SK-N-SH (cell line): Measurements from ENCODE around the gene TRPV5. TPM values are rescaled to one million over a fixed set of nuclear protein-coding genes. Genes with fewer than 3 reads are reported as not detected.

ENCODE experiments used
- CTCF ChIA-PET: fragments of 300-600, 350-600 bp; formaldehyde crosslinking; extraction: SDS; loops from one replicate; lab custom pipeline; 2021; lab: Yijun Ruan, JAX
- POLR2A ChIA-PET: fragments of 350-600 bp; sonication (Branson Sonifier 250); formaldehyde crosslinking; extraction: SDS; loops from one replicate; lab custom pipeline; 2020; ENCODE audit warnings: antibody characterized with exemption, inconsistent platforms; lab: Yijun Ruan, JAX
- DNase-seq: peaks from one replicate; pipeline ENCODE4 v3.0.0; 2012
- H2AFZ ChIP-seq: fragments of 200-600 bp; sonication (generic); 2 replicates; pipeline ENCODE4 v1.8.1; 2016; ENCODE audit warnings: antibody characterized with exemption, mild to moderate bottlenecking, low read depth
- H3F3A ChIP-seq: fragments of 200-600 bp; sonication (generic); replicated peaks from 2 replicates; pipeline ENCODE3; 2016; ENCODE audit warnings: antibody characterized with exemption, mild to moderate bottlenecking; ENCODE audit not compliant: insufficient read depth
- H3K27ac ChIP-seq, 2 experiments: fragments of 200-500 bp in 1 of 2; fragments of 200-600 bp in 1 of 2; sonication (Bioruptor generic) in 1 of 2; sonication (generic), shearing (Covaris generic) in 1 of 2; 2 replicates each; pipeline versions ENCODE4 v1.5.1 to v1.6.1; 2014 to 2016; ENCODE audit warnings: low read depth in 2 of 2, inconsistent platforms in 1 of 2, low read length in 1 of 2, mild to moderate bottlenecking in 1 of 2, mixed read lengths in 1 of 2
- H3K27me3 ChIP-seq: fragments of 200-600 bp; sonication (generic), shearing (Covaris generic); 2 replicates; pipeline ENCODE4 v1.6.1; 2016; ENCODE audit warnings: mixed run types; ENCODE audit not compliant: insufficient read depth
- H3K36me3 ChIP-seq, 2 experiments: fragments of 200-500 bp in 1 of 2; fragments of 200-600 bp in 1 of 2; sonication (Bioruptor generic) in 1 of 2; sonication (generic) in 1 of 2; replicated peaks in 1 of 2; 2 replicates each; pipeline versions ENCODE3 to v1.5.1; 2014 to 2016; ENCODE audit warnings: low read length in 1 of 2, mild to moderate bottlenecking in 1 of 2; ENCODE audit not compliant: insufficient read depth in 2 of 2, control insufficient read depth in 1 of 2
- H3K4me1 ChIP-seq, 2 experiments: fragments of 200-500 bp in 1 of 2; fragments of 200-600 bp in 1 of 2; sonication (Bioruptor generic) in 1 of 2; sonication (generic), shearing (Covaris generic) in 1 of 2; 2 replicates each; pipeline versions ENCODE4 v1.5.1 to v1.6.1; 2014 to 2016; ENCODE audit warnings: low read depth in 1 of 2, low read length in 1 of 2, mixed run types in 1 of 2; ENCODE audit not compliant: insufficient read depth in 2 of 2, control insufficient read depth in 1 of 2
- H3K4me2 ChIP-seq: fragments of 200-600 bp; sonication (generic), shearing (Covaris generic); 2 replicates; pipeline ENCODE4 v1.6.1; 2017; ENCODE audit warnings: mixed run types
- H3K4me3 ChIP-seq, 2 experiments: fragments of 200-500 bp in 1 of 2; fragments of 200-600 bp in 1 of 2; sonication (Bioruptor generic) in 1 of 2; sonication (generic), shearing (Covaris generic) in 1 of 2; 2 replicates each; pipeline versions ENCODE4 v1.5.1 to v1.8.1; 2014 to 2016; ENCODE audit warnings: low read depth in 2 of 2, inconsistent platforms in 1 of 2, low read length in 1 of 2, mild to moderate bottlenecking in 1 of 2, mixed read lengths in 1 of 2, moderate library complexity in 1 of 2
- H3K79me2 ChIP-seq: fragments of 200-600 bp; sonication (generic); 2 replicates; pipeline ENCODE4 v1.8.1; 2017; ENCODE audit warnings: mild to moderate bottlenecking; ENCODE audit not compliant: insufficient read depth
- H3K9ac ChIP-seq: fragments of 200-600 bp; sonication (generic); 2 replicates; pipeline ENCODE4 v1.6.1; 2017; ENCODE audit warnings: mixed run types
- H3K9me2 ChIP-seq: fragments of 200-600 bp; sonication (generic); 2 replicates; pipeline ENCODE4 v1.6.1; 2017; ENCODE audit warnings: mixed run types
- H3K9me3 ChIP-seq: fragments of 200-600 bp; sonication (generic); 2 replicates; pipeline ENCODE4 v1.6.1; 2017; ENCODE audit warnings: mixed run types, mild to moderate bottlenecking, moderate library complexity
- H4K20me1 ChIP-seq: fragments of 200-600 bp; sonication (generic); 2 replicates; pipeline ENCODE4 v1.6.1; 2017; ENCODE audit warnings: mild to moderate bottlenecking, mixed run types; ENCODE audit not compliant: insufficient read depth
- CHD2 ChIP-seq: fragments of 150-350 bp; IDR thresholded peaks from 2 replicates; pipeline ENCODE4 v1.6.1; 2018; ENCODE audit warnings: low read length; ENCODE audit not compliant: partially characterized antibody
- ELF1 ChIP-seq: IDR thresholded peaks from 2 replicates; pipeline ENCODE4 v1.4.0; 2012
- EP300 ChIP-seq, 2 experiments: IDR thresholded peaks; 2 replicates each; pipeline versions ENCODE4 v1.4.0 to v1.6.1; 2012; ENCODE audit warnings: borderline replicate concordance in 1 of 2, low read depth in 1 of 2, low read length in 1 of 2
- EZH2phosphoT487 ChIP-seq: fragments of 200-600 bp; sonication (generic); IDR thresholded peaks from 2 replicates; pipeline ENCODE4 v1.6.1; 2017; ENCODE audit warnings: low read depth, mixed run types, mild to moderate bottlenecking, antibody characterized with exemption, moderate library complexity, borderline replicate concordance
- FOXJ3 ChIP-seq: sonication (generic); formaldehyde crosslinking; IDR thresholded peaks from 2 replicates; pipeline ENCODE4 v1.5.1; 2020; ENCODE audit warnings: mild to moderate bottlenecking, missing genetic modification reagents
- FOXM1 ChIP-seq: IDR thresholded peaks from 2 replicates; pipeline ENCODE4 v1.4.0; 2012; ENCODE audit warnings: low read depth, mild to moderate bottlenecking
- GATA2 ChIP-seq: sonication (generic); formaldehyde crosslinking; IDR thresholded peaks from 2 replicates; pipeline ENCODE4 v1.5.0; 2020; ENCODE audit warnings: mild to moderate bottlenecking, missing genetic modification reagents
- JUND ChIP-seq: IDR thresholded peaks from 2 replicates; pipeline ENCODE4 v1.4.0; 2012
- MEF2A ChIP-seq: IDR thresholded peaks from 2 replicates; pipeline ENCODE4 v1.4.0; 2012; ENCODE audit warnings: low read depth, borderline replicate concordance
- NFIC ChIP-seq: IDR thresholded peaks from 2 replicates; pipeline ENCODE4 v1.4.0; 2012; ENCODE audit warnings: borderline replicate concordance
- POLR2AphosphoS5 ChIP-seq: IDR thresholded peaks from 2 replicates; pipeline ENCODE4 v1.6.1; 2012; ENCODE audit warnings: low read depth, low read length
- RAD21 ChIP-seq: IDR thresholded peaks from 2 replicates; pipeline ENCODE4 v1.6.1; 2012; ENCODE audit warnings: mild to moderate bottlenecking, low read length
- RCOR1 ChIP-seq: fragments of 150-350 bp; IDR thresholded peaks from 2 replicates; pipeline ENCODE4 v1.6.1; 2017; ENCODE audit warnings: antibody characterized with exemption, low read length
- SIN3A ChIP-seq: IDR thresholded peaks from 2 replicates; pipeline ENCODE4 v1.6.1; 2012; ENCODE audit warnings: low read depth, mild to moderate bottlenecking, low read length, moderate library complexity, borderline replicate concordance
- SMC3 ChIP-seq: IDR thresholded peaks from 2 replicates; pipeline ENCODE4 v1.6.1; 2012; ENCODE audit warnings: low read depth, low read length, improper control_type of control experiment
- TAF1 ChIP-seq: IDR thresholded peaks from 2 replicates; pipeline ENCODE4 v1.6.1; 2012; ENCODE audit warnings: low read depth, mild to moderate bottlenecking, low read length, moderate library complexity, borderline replicate concordance
- TCF12 ChIP-seq: IDR thresholded peaks from 2 replicates; pipeline ENCODE4 v1.4.0; 2012
- TEAD4 ChIP-seq: IDR thresholded peaks from 2 replicates; pipeline ENCODE4 v1.4.0; 2012; ENCODE audit warnings: mild to moderate bottlenecking, borderline replicate concordance; ENCODE audit not compliant: insufficient read depth
- WGBS: methylation state at CpG from one replicate; pipeline ENCODE4 v1.1.6; 2017; ENCODE audit warnings: low lambda C conversion rate; 5-methylcytosine and 5-hydroxymethylcytosine counted together
- polyA plus RNA-seq, 3 experiments: library from polyadenylated mRNA; depleted of rRNA; stranded (reverse); fragments of >200 nt; gene quantifications; 2 replicates each; pipeline ENCODE4 v1.2.3, GENCODE V29; 2012
- TF ChIP-seq, protein P1 (sequence below): IDR thresholded peaks from 2 replicates; pipeline ENCODE4 v1.4.0; 2012; ENCODE audit warnings: low read depth, borderline replicate concordance
- TF ChIP-seq, protein P2 (sequence below): fragments of 200-600 bp; sonication (generic); IDR thresholded peaks from 2 replicates; pipeline ENCODE4 v1.6.1; 2017; ENCODE audit warnings: antibody characterized with exemption, mild to moderate bottlenecking, moderate library complexity
- TF ChIP-seq, protein P3 (sequence below): IDR thresholded peaks from 2 replicates; pipeline ENCODE4; 2012
- TF ChIP-seq, protein P4 (sequence below): IDR thresholded peaks from 2 replicates; pipeline ENCODE4 v1.6.1; 2012; ENCODE audit warnings: mild to moderate bottlenecking, low read depth, low read length, moderate library complexity
- TF ChIP-seq, protein P5 (sequence below): fragments of 150-350 bp; IDR thresholded peaks from 2 replicates; pipeline ENCODE4 v1.6.1; 2016; ENCODE audit warnings: mild to moderate bottlenecking, low read depth, low read length

The TRPV5 gene
- polyA plus RNA-seq, 1 of the 3 experiments (the other 2 are of a cell fraction) = not detected

DNA sequence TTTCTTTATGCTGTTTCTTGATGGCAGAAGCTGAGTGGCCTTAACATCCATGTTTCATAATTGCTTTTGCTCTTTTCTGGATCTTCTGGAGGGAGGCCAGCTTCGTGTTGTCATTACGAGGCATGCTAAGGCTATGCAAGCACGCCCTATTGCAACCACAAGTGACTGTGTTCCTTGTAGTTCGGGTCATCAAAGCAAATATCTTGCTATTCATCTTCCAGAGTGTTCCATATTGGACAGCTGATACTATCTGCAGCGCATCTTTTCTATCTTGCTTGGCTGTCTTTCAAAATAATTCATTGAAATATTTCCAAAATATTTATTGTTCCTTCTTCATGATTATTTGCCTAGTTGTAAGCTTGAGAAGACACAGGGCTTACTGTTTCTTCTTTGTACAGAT, 73.7 kb downstream of the TRPV5 start:
- Histone ChIP-seq H3K9ac (no peak overlapping the region), H3K36me3 (no peaks in the 10 kb centered on the region), H2AFZ (no peak overlapping the region), H3K4me1 (peaks cover 0 to 9% of the 10 kb centered on the region in 2 experiments; a peak in 2 of 4 replicates), H3K4me3 (no peak overlapping the region), H3K27ac (no peak overlapping the region), H3K79me2 (no peaks in the 10 kb centered on the region), H4K20me1 (0 out of 2 replicates have a peak, but pooled peaks cover 4% of the 10 kb centered on the region), H3K27me3 (peaks cover 17% of the 10 kb centered on the region), H3K9me3 (no peaks in the 10 kb centered on the region), H3F3A (peaks cover 5% of the 10 kb centered on the region), H3K9me2 (no peaks in the 10 kb centered on the region), H3K4me2 (no peak overlapping the region)
- CTCF ChIA-PET = interaction anchor here (0.6 to 7.8 kb wide), 9 partner anchors 7 to 1910 kb away, joined by 3 to 154 read pairs (median 4); no protein-coding TSS in a partner anchor
- no peak for DNase-seq
- TF ChIP-seq FOXJ3 (CRISPR knock-in tag) = no peak
- peak; percentile 36; the same call in 1 of the 2 replicates for TF ChIP-seq TEAD4
- TF ChIP-seq, protein P1, sequence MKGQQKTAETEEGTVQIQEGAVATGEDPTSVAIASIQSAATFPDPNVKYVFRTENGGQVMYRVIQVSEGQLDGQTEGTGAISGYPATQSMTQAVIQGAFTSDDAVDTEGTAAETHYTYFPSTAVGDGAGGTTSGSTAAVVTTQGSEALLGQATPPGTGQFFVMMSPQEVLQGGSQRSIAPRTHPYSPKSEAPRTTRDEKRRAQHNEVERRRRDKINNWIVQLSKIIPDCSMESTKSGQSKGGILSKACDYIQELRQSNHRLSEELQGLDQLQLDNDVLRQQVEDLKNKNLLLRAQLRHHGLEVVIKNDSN = no peak
- TF ChIP-seq GATA2 (CRISPR knock-in tag) = no peak
- peak; percentile 78 for TF ChIP-seq NFIC
- TF ChIP-seq ELF1 = no peak
- TF ChIP-seq, protein P2, sequence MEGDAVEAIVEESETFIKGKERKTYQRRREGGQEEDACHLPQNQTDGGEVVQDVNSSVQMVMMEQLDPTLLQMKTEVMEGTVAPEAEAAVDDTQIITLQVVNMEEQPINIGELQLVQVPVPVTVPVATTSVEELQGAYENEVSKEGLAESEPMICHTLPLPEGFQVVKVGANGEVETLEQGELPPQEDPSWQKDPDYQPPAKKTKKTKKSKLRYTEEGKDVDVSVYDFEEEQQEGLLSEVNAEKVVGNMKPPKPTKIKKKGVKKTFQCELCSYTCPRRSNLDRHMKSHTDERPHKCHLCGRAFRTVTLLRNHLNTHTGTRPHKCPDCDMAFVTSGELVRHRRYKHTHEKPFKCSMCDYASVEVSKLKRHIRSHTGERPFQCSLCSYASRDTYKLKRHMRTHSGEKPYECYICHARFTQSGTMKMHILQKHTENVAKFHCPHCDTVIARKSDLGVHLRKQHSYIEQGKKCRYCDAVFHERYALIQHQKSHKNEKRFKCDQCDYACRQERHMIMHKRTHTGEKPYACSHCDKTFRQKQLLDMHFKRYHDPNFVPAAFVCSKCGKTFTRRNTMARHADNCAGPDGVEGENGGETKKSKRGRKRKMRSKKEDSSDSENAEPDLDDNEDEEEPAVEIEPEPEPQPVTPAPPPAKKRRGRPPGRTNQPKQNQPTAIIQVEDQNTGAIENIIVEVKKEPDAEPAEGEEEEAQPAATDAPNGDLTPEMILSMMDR = no peak
- TF ChIP-seq, protein P3, sequence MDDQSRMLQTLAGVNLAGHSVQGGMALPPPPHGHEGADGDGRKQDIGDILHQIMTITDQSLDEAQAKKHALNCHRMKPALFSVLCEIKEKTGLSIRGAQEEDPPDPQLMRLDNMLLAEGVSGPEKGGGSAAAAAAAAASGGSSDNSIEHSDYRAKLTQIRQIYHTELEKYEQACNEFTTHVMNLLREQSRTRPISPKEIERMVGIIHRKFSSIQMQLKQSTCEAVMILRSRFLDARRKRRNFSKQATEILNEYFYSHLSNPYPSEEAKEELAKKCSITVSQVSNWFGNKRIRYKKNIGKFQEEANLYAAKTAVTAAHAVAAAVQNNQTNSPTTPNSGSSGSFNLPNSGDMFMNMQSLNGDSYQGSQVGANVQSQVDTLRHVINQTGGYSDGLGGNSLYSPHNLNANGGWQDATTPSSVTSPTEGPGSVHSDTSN = peak; percentile 54; the same call in 1 of the 2 replicates
- TF ChIP-seq, protein P4, sequence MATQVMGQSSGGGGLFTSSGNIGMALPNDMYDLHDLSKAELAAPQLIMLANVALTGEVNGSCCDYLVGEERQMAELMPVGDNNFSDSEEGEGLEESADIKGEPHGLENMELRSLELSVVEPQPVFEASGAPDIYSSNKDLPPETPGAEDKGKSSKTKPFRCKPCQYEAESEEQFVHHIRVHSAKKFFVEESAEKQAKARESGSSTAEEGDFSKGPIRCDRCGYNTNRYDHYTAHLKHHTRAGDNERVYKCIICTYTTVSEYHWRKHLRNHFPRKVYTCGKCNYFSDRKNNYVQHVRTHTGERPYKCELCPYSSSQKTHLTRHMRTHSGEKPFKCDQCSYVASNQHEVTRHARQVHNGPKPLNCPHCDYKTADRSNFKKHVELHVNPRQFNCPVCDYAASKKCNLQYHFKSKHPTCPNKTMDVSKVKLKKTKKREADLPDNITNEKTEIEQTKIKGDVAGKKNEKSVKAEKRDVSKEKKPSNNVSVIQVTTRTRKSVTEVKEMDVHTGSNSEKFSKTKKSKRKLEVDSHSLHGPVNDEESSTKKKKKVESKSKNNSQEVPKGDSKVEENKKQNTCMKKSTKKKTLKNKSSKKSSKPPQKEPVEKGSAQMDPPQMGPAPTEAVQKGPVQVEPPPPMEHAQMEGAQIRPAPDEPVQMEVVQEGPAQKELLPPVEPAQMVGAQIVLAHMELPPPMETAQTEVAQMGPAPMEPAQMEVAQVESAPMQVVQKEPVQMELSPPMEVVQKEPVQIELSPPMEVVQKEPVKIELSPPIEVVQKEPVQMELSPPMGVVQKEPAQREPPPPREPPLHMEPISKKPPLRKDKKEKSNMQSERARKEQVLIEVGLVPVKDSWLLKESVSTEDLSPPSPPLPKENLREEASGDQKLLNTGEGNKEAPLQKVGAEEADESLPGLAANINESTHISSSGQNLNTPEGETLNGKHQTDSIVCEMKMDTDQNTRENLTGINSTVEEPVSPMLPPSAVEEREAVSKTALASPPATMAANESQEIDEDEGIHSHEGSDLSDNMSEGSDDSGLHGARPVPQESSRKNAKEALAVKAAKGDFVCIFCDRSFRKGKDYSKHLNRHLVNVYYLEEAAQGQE = no peak
- TF ChIP-seq EZH2phosphoT487 = no peak
- TF ChIP-seq RAD21 = no peak
- TF ChIP-seq SIN3A = no peak
- peak; percentile 50 for TF ChIP-seq JUND
- no peak for TF ChIP-seq POLR2AphosphoS5
- no peak for TF ChIP-seq CHD2
- no peak for TF ChIP-seq FOXM1
- peak in 1 of 2 experiments; percentile 55; a peak in 1 of 4 replicates for TF ChIP-seq EP300 (IDR thresholded peaks at IDR 0.05; ENCODE audit: borderline replicate concordance in 1 of 2, low read depth in 1 of 2, low read length in 1 of 2)
- no peak for TF ChIP-seq TAF1
- no peak for TF ChIP-seq SMC3
- TF ChIP-seq, protein P5, sequence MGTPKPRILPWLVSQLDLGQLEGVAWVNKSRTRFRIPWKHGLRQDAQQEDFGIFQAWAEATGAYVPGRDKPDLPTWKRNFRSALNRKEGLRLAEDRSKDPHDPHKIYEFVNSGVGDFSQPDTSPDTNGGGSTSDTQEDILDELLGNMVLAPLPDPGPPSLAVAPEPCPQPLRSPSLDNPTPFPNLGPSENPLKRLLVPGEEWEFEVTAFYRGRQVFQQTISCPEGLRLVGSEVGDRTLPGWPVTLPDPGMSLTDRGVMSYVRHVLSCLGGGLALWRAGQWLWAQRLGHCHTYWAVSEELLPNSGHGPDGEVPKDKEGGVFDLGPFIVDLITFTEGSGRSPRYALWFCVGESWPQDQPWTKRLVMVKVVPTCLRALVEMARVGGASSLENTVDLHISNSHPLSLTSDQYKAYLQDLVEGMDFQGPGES = no peak
- peak; percentile 65 for TF ChIP-seq TCF12
- no peak for TF ChIP-seq RCOR1
- no peak for TF ChIP-seq MEF2A
- POLR2A ChIA-PET = no interaction called here
- WGBS = 10% methylated on average over 5 of the region's 5 CpGs
